Body of pancreas (tissue), 4 donors: ENCODE results near the gene STK25.

ENCODE experiments used
- CTCF ChIP-seq, 7 experiments: fragments of 450-650 bp in 4 of 7; fragments of 200-600 bp in 3 of 7; sonication (generic) in 3 of 7; IDR thresholded peaks; one replicate each; pipeline ENCODE4 v1.5.1; 2016 to 2019; ENCODE audit warnings: antibody characterized with exemption in 7 of 7
- POLR2A ChIP-seq, 3 donors: fragments of 450-650 bp; IDR thresholded peaks; one replicate each; pipeline ENCODE4 v1.6.1; 2016; ENCODE audit warnings: antibody characterized with exemption in 3 of 3, mild to moderate bottlenecking in 2 of 3

GRCh38 chr2:241556746-241557145 lies 48.4 kb upstream of the STK25 start:
- no peak for TF ChIP-seq CTCF (IDR thresholded peaks at IDR 0.05)
- no peak for TF ChIP-seq POLR2A (IDR thresholded peaks at IDR 0.05)
